ENCODE results near the gene CERK.

GRCh38 chr22:46657996-46658947 lies 79.8 kb downstream of the CERK start:
- TF ChIP-seq, protein P1, sequence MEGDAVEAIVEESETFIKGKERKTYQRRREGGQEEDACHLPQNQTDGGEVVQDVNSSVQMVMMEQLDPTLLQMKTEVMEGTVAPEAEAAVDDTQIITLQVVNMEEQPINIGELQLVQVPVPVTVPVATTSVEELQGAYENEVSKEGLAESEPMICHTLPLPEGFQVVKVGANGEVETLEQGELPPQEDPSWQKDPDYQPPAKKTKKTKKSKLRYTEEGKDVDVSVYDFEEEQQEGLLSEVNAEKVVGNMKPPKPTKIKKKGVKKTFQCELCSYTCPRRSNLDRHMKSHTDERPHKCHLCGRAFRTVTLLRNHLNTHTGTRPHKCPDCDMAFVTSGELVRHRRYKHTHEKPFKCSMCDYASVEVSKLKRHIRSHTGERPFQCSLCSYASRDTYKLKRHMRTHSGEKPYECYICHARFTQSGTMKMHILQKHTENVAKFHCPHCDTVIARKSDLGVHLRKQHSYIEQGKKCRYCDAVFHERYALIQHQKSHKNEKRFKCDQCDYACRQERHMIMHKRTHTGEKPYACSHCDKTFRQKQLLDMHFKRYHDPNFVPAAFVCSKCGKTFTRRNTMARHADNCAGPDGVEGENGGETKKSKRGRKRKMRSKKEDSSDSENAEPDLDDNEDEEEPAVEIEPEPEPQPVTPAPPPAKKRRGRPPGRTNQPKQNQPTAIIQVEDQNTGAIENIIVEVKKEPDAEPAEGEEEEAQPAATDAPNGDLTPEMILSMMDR (IDR thresholded peaks at IDR 0.05; ENCODE audit: low read depth, low read length): no peak
- TF ChIP-seq MAX (IDR thresholded peaks at IDR 0.05; ENCODE audit: low read depth, low read length): no peak
- no peak for TF ChIP-seq MYC (IDR thresholded peaks at IDR 0.05; ENCODE audit: low read depth, low read length)
- TF ChIP-seq POLR2A (IDR thresholded peaks at IDR 0.05; ENCODE audit: extremely low read depth, insufficient read length): no peak

Data from NB4 (cell line).